GM12874 (cell line): ENCODE measurements around the gene PTBP1.

Experiments used
- CTCF ChIP-seq: IDR thresholded peaks from 2 replicates; pipeline ENCODE4 v1.5.1; 2011; ENCODE audit warnings: low read depth, mild to moderate bottlenecking, control low read depth, low read length, moderate library complexity; ENCODE audit not compliant: insufficient read depth

The PTBP1 gene

GRCh38 chr19:823565-824121 is 26.4 kb downstream of the PTBP1 start:
- TF ChIP-seq CTCF, result no peak

GRCh38 chr19:824885-825284 is 27.6 kb downstream of the PTBP1 start:
- no peak for TF ChIP-seq CTCF

GRCh38 chr19:825897-826644 is 28.8 kb downstream of the PTBP1 start:
- TF ChIP-seq CTCF, result no peak

- no peak for TF ChIP-seq CTCF
Measured at GRCh38 chr19:827314-827709, 30.1 kb downstream of the PTBP1 start.

GRCh38 chr19:827710-828321 is 30.6 kb downstream of the PTBP1 start, which contains the start of gene AZU1:
TSS of gene AZU1 (plus strand) at chr19:827837. CDS start at chr19:827847, 10 bp downstream.
- TF ChIP-seq CTCF, result no peak

GRCh38 chr19:829129-829758 is 32.0 kb downstream of the PTBP1 start:
- no peak for TF ChIP-seq CTCF
